ENCODE data around the gene RPL9. TPM values are rescaled to one million over a fixed set of nuclear protein-coding genes. Genes with fewer than 3 reads are reported as not detected.

Gene RPL9
- total and polyA plus RNA-seq, 2 of the 4 experiments (the other 2 are of a cell fraction), result 1,627 to 1,905 TPM

DNA sequence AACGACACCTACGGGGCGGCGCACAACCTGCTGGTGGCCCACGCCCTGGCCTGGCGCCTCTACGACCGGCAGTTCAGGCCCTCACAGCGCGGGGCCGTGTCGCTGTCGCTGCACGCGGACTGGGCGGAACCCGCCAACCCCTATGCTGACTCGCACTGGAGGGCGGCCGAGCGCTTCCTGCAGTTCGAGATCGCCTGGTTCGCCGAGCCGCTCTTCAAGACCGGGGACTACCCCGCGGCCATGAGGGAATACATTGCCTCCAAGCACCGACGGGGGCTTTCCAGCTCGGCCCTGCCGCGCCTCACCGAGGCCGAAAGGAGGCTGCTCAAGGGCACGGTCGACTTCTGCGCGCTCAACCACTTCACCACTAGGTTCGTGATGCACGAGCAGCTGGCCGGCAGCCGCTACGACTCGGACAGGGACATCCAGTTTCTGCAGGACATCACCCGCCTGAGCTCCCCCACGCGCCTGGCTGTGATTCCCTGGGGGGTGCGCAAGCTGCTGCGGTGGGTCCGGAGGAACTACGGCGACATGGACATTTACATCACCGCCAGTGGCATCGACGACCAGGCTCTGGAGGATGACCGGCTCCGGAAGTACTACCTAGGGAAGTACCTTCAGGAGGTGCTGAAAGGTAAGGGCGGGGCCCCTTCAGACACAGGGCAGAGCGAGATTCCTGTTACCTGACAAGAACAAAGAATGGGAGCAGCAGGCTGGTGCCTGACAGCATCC lies 11.7 kb downstream of the RPL9 start:
- Histone ChIP-seq H3K14ac (replicated peaks; ENCODE audit: low read depth, low read length) (no peak overlapping the region), H3K9me1 (ENCODE audit: insufficient read depth, low read length) (no peaks in the 10 kb centered on the region), H2AFZ (replicated peaks; ENCODE audit: low read length, poor library complexity) (peak overlapping the region; percentile 82), H2AK5ac (ENCODE audit: low read depth, low read length) (no peak overlapping the region; the same call in 1 of the 2 replicates), H3K27me3 (ENCODE audit: control insufficient read depth, insufficient read depth, low read length) (no peaks in the 10 kb centered on the region; the same call in 1 of the 2 replicates), H2AK9ac (replicated peaks; ENCODE audit: low read depth, low read length, poor library complexity) (peak overlapping the region; percentile 52), H3K9me3 (ENCODE audit: control insufficient read depth, insufficient read depth, low read length) (no peaks in the 10 kb centered on the region), H3K9ac (ENCODE audit: low read depth, low read length) (no peak overlapping the region), H2BK15ac (ENCODE audit: low read depth, low read length) (no peak overlapping the region), H3K4me2 (ENCODE audit: low read depth, low read length) (peak overlapping the region; percentile 77), H2BK5ac (ENCODE audit: low read depth, low read length, poor library complexity, severe bottlenecking) (no peak overlapping the region), H4K20me1 (ENCODE audit: insufficient read depth, low read length) (peaks cover 12% of the 10 kb centered on the region; the same call in 1 of the 2 replicates), H3K27ac (ENCODE audit: insufficient read depth, low read length) (no peak overlapping the region), H3K4me3 (ENCODE audit: insufficient read depth, low read depth, low read length) (peak overlapping the region; percentile 17; the same call in 1 of the 2 replicates), H2BK20ac (ENCODE audit: low read depth, low read length) (no peak overlapping the region), H3K4ac (ENCODE audit: low read depth, low read length) (no peak overlapping the region), H3K36me3 (ENCODE audit: control insufficient read depth, insufficient read depth, low read length) (peaks cover 14% of the 10 kb centered on the region), H2BK120ac (ENCODE audit: low read depth, low read length) (no peak overlapping the region), H4K8ac (ENCODE audit: low read depth in 2 of 2, low read length in 2 of 2) (peak overlapping the region in 1 of 2 experiments; percentile 42; a peak in 1 of 4 replicates), H3K4me1 (ENCODE audit: control insufficient read depth, insufficient read depth, low read length) (peaks cover 4% of the 10 kb centered on the region; the same call in 1 of the 2 replicates), H3K18ac (ENCODE audit: low read depth, low read length) (no peak overlapping the region), H4K5ac (ENCODE audit: low read depth, low read length) (no peak overlapping the region), H3K79me1 (ENCODE audit: low read depth in 1 of 2, low read length in 2 of 2) (peaks cover under 1 to 6% of the 10 kb centered on the region in 2 experiments; a peak in 1 of 4 replicates), H4K91ac (ENCODE audit: insufficient read depth, low read depth, low read length) (no peak overlapping the region), H3K56ac (ENCODE audit: extremely low read depth, insufficient read depth, low read length) (no peak overlapping the region), H3K23ac (ENCODE audit: low read depth, low read length) (no peak overlapping the region)
- dilution Hi-C loops (cut with HindIII; ENCODE audit: low sequenced_read_pairs, unreplicated experiment) (no loop called here), intact Hi-C loops (cut with micrococcal nuclease) (loop anchor here (10.0 kb wide), 1 partner anchor 692 kb away; no protein-coding TSS in a partner anchor), in situ Hi-C loops (cut with MboI; ENCODE audit: low sequenced_read_pairs) (no loop called here)
- CTCF ChIA-PET, result no interaction called here
- no peak for TF ChIP-seq RAD21 (IDR thresholded peaks at IDR 0.05; ENCODE audit: low read length)
- no peak for TF ChIP-seq MAZ (IDR thresholded peaks at IDR 0.05; ENCODE audit: borderline replicate concordance, low read depth, low read length)
- TF ChIP-seq MAFK (IDR thresholded peaks at IDR 0.05; ENCODE audit: low read depth, low read length), result no peak
- no peak for TF ChIP-seq SMC3 (IDR thresholded peaks at IDR 0.05; ENCODE audit: low read depth, low read length)
- TF ChIP-seq, protein P1, sequence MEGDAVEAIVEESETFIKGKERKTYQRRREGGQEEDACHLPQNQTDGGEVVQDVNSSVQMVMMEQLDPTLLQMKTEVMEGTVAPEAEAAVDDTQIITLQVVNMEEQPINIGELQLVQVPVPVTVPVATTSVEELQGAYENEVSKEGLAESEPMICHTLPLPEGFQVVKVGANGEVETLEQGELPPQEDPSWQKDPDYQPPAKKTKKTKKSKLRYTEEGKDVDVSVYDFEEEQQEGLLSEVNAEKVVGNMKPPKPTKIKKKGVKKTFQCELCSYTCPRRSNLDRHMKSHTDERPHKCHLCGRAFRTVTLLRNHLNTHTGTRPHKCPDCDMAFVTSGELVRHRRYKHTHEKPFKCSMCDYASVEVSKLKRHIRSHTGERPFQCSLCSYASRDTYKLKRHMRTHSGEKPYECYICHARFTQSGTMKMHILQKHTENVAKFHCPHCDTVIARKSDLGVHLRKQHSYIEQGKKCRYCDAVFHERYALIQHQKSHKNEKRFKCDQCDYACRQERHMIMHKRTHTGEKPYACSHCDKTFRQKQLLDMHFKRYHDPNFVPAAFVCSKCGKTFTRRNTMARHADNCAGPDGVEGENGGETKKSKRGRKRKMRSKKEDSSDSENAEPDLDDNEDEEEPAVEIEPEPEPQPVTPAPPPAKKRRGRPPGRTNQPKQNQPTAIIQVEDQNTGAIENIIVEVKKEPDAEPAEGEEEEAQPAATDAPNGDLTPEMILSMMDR (conservative IDR thresholded peaks at IDR 0.05; ENCODE audit: low read depth, low read length), result 0 out of 2 replicates have a peak, but pooled peaks have one; percentile 10
- TF ChIP-seq, protein P2, sequence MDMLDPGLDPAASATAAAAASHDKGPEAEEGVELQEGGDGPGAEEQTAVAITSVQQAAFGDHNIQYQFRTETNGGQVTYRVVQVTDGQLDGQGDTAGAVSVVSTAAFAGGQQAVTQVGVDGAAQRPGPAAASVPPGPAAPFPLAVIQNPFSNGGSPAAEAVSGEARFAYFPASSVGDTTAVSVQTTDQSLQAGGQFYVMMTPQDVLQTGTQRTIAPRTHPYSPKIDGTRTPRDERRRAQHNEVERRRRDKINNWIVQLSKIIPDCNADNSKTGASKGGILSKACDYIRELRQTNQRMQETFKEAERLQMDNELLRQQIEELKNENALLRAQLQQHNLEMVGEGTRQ (IDR thresholded peaks at IDR 0.05; ENCODE audit: low read depth, low read length), result no peak
- TF ChIP-seq, protein P3, sequence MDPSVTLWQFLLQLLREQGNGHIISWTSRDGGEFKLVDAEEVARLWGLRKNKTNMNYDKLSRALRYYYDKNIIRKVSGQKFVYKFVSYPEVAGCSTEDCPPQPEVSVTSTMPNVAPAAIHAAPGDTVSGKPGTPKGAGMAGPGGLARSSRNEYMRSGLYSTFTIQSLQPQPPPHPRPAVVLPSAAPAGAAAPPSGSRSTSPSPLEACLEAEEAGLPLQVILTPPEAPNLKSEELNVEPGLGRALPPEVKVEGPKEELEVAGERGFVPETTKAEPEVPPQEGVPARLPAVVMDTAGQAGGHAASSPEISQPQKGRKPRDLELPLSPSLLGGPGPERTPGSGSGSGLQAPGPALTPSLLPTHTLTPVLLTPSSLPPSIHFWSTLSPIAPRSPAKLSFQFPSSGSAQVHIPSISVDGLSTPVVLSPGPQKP (IDR thresholded peaks at IDR 0.05; ENCODE audit: borderline replicate concordance, low read depth, low read length), result no peak
- ATAC-seq (ENCODE audit: low read depth) (peak; percentile 50), DNase-seq (peak; percentile 28)
- 25% methylated on average over 39 of the region's 61 CpGs; no CpG with 5 or more reads in 1 of the 2 experiments for WGBS, 2 experiments (ENCODE audit: extremely low coverage in 2 of 2, insufficient read length in 1 of 2)
- POLR2A ChIA-PET (ENCODE audit: unreplicated experiment), result no interaction called here
- no TSS peak for BruUV-seq (replicated peaks)
